Hematopoietic multipotent progenitor cell treated with erythropoietin and hydrocortisone succinate and interleukin-3 and kit ligand, for 17 days (in vitro differentiated cells): ENCODE results near the gene ARF1.
A peak's percentile ranks its signal among the peaks of the same experiment; 100 is the strongest.

Experiments
- DNase-seq: peaks from one replicate; pipeline ENCODE4 v3.0.0-alpha.2; 2015; ENCODE audit warnings: low spot score

Gene ARF1

DNA sequence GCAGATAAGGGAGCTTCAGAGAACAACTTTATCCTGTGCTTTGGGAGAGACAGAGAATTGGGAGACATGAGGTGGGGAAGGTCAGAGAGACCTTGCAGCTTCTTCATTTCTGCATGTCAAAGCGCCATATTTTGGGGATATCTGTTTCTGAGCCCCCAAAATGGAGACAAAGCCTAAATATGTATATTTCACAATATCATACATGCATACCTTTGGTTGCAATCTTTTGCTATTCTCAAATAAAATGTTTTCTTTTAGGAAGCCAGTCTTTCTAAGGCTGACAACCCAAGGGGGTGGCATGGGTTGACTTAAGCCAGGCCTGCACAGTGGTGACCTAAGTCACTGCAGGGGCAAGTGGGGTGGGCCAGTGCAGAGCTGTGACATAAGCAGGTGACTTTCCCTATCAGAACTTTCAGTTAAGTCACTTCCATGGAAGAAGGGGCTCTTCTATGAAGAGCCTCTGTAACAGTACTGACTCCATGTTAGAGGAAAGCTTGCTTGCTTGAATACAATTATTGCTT, 40.5 kb downstream of the ARF1 start:
- DNase-seq: no peak

DNA sequence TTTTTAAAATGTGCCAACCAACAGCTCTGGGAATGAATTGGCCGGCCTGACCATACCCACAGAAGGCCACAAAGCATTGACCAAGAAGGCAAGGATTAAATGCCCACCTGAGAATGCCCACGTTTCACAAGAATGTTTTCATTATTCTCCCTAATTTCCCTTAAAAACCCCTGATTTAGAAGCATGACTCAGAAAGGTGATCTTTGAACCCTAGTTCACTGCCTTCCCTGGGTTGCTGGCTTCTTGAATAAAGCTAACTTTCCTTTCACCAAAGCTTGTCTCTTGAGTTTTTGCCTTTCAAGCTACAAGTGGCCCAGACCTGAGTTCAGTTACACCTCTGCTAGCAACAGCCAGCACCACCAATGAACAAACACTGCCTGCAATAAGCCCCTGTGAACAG, 41.0 kb downstream of the ARF1 start:
- no peak for DNase-seq

DNA sequence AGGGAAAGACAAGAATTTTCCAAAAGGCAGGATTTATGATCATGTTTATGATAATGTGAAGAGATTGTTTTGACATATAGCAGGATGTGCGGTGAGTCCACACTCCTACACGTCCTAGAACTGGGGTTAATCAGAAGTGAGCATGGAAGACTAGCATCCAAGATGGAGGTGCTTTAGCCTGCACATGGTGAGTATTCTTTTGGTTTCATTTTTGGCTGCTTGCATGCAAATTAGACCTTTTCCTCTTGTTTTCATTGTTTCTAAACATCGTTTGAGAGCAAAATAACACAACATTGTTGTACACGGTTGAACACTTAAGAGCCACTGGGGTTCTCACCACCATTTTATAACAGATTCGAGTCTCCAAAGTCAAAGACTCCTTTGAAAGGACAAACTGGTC, 42.7 kb downstream of the ARF1 start:
- no peak for DNase-seq

DNA sequence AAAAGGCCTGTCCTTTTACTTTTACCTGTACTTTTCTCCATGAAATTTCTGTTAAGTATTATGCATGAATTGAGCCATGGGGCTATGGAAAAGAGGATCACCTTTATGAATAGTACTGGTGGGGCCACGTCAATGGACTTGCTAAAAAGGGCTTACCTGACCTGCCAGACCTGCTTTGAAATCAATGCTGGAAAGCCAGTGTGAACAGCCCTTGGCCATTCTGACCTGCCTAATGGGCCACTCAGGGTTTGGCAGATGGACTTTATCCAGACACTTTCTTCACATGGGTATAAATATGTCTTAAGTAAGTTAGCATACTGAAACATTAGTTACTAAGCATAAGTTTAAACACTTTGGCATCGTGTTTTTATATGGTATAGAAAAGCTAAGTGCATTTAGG, 49.3 kb downstream of the ARF1 start:
- no peak for DNase-seq

DNA sequence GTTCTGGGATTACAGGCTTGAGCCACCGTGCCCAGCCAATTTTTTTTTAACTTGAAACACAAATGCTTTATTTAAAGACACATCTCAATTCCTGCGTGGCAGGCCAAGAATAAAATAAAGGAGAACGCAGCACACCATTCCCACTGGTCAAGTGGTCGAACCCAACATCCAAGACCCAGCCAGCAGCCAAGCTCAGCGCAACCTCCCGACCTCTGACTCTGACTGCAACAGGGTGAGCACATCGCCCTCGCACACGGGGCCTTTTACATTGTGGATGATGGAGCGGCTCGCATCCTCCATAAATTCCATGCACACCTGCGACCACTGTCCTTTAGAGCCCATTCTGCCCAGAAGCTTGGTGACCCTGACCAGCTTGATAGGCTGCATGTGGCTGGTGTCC, 52.1 kb downstream of the ARF1 start:
- no peak for DNase-seq

DNA sequence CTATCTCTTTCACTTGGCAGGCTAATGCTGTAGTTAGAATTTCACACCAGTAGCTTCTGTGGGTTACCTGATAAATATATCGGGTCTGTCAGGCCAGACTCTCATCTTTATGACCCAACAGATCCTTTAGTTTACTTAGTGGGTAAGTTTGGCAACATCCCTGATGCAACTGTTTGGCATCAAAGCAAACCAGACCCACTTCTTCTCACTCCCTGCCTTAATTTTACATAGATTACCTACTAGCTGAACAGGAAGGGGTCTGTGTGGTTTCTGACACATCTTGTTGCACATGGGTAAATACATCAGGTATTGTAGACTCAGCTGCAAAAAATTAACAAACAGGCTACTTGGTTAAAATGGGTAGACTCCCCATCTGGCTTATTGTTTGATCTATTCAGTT, 54.4 kb downstream of the ARF1 start:
- no peak for DNase-seq

DNA sequence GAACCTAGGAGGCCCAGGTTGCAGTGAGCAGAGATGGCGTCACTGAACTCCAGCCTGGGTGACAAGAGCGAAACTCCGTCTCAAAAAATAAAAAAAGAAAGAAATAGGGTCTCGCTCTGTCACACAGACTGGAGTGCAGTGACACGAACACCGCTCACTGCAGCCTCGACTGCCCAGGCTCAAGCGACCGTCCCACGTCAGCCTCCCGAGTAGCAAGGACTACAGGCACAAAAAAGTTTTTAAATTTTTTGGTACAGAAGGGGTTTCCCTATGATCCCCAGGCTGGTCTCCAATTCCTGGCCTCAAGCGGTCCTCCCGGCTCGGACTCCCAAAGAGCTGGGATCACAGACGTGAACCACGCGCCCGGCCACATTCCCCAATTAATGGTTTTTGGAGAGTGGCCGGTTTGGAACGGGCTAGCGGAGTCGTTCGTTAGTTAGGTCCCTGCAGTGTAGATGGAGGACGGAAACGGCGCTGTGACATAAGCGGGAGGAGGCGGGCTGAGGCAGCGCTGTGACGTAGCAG, 57.0 kb downstream of the ARF1 start:
- no peak for DNase-seq

DNA sequence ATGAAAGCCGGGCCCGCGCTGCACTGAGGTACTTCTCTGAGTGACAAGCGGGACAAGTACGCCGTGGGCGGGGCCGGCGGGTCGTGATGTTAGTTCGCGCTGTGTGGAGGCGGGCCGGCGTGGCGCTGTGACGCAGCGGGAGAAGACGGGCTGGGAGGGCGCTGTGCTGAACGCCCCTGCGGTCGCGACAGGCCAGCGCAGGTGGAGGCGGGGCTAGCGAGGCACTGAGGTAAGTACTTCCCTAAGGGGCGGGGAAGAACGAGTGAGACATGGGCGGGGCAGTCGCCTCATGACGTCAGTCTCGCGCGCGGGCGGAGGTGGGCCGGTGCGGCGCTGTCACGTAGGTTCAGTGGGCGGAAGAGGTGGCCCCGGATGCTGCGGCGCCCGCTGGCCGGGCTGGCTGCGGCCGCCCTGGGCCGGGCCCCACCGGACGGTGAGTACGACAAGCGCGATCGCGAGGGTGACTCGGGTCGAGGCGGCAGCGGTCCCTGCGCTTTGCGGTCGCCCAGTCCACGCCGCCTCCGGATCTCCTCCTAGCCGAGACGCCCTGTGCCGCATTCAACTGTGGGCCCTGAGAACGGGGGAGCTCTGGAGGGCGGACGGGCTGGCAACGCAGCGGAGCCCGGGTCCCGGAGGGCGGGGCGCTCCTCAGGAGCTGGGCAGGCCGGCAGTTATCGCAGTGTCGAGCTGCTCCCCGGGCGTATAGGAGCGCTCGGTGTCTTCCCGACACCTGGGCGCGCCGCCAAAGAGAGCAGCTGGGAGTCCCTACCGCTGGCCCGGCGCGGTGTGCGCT, 57.6 kb downstream of the ARF1 start, which contains the start of gene GUK1:
Gene GUK1, plus strand, starts transcription at position 349 of the 793 bp plus-strand sequence. Its CDS starts 24 bp downstream, at position 373.
- peak; percentile 100 for DNase-seq

DNA sequence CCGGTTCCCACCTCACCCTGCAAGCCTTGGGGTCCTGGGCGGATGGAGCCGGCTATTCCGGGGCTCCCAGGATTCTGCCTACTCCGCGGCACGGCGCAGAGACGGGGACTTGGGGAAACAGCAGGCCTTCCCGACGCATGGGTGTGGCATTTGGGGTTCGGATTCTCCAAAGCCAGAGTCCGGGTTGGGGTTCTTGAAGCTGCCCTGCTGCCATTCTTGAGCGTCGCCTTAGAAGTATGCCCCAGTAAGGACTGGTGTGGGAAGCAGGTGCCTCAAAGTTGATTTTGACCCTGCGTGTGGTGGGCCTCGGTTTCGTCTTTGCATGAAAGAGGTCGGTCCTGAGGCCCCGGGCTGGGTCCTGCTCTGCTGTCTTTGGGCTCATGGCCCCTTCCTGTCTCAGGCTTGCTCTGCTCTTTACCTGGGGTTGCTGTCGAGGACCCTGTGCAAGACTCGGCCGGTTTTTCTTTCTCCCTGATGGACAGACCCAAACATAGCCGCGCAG, 58.3 kb downstream of the ARF1 start:
- no peak for DNase-seq

DNA sequence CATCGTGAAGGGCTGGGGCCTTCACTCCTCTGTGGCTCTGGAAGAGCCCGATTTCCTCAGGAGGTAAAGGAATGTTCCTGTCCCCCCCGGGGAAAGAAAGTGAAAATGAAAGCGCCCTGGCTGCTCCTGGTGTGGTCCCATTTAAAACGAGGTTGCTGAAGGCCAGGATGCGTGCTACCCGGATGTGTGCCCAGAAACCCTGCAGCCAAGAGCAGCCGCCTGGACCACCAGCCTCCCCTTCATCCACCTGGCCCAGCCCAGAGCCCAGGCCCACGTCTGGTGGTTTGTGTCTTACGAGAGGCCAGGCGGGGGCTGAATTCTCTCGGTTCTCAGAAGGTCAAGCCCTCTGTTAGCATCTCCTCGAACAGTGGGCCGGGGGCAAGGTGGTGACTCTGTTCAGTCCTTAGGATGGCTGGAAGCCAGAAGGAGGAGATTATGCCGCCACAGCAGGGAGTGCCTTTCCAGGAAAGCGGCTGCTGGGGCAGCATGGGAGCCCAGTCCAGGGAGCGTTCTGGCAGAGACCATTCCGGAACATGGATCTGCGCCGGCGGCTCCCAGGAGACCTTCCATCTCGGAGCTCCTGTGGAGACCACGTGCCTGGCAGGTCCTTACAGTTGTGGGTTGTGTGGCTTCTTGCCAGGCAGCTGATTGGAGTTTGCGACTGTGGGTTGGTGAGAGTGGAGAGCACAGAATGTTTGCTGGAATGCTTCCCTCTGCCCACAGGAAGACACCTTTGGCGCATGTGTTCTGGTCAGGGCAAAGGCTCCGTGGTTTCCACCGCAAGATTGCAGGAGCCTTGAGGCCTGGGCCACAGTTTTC, 58.9 kb downstream of the ARF1 start:
- peak; percentile 47 for DNase-seq

DNA sequence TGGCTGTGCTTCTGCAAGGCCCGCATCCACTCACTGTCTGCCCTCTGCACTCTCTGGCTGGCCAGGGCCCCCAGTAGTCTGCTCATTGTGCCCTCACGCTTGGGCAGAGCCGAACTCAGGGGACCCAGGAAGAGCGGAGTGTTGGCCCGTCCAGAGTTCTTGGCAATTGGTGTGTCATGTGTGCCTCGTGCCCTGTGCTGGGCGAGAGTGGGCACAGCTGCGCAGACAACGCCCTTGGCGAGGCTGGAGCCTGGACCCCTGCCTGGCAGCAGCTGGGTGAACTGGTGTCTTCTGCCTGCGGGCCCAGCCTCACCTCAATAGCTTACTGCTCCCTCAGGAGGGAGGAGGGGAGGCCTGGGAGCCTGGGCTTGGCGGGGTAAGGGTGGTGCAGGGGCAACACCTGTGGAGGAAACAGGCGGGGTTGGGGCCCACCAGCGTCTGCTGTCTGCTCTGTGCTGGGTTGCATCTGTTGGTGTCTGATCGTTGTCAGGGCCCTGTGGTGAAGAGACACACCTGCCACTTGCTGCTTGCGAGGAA, 59.7 kb downstream of the ARF1 start:
- DNase-seq: no peak

DNA sequence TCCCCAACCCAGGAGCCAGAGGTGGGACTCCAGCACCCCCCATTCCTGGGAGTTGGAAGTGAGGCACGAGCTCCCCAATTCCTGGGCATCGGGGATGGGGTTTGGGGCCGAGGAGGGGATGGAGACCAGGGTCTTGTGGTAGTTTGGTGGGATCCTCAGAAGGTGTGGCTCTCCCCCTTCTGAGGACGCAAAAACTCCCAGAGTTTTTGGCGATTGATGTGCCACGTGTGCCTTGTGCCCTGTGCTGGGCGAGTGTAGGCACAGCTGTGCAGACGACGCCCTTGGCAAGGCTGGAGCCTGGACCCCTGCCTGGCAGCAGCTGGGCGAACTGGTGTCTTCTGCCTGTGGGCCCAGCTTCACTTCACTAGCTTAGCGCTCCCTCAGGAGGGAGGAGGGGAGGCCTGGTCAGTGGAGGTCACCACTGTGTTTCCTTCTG, 60.2 kb downstream of the ARF1 start:
- DNase-seq: peak; percentile 20

DNA sequence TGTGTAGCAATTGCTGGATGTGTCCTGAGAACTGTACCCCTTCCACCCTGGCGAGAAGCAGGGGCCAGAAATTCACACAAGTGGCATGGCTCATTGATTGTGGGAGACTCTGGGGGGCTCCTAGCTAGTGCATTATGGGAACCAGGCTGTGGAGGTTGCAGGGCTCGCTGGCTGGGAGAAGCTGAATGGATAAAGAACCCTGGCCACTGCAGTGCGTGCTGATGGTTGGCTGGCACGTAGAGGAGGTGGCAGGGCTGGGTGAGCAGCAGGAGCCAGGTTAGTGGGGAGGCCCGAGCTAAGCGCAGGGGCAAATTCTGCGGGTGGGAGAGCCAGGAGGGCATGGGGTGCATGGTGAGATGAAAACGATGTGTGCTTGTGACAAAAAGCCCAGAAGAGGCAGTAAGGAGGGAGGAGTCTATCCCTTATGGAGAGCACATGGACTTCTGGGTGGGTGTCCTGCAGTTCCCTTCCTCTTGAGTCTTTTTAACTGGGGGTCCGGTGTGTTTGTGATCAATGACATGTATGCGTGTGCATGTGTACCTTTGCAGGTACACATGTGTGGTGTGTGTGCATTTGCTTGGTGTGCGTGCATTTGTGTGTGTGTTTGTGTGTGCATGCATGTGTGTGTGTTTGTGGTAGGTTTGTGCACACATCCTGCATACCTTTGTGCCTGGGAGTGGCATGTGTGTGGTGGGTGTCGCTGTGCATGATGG, 61.1 kb downstream of the ARF1 start:
- no peak for DNase-seq

DNA sequence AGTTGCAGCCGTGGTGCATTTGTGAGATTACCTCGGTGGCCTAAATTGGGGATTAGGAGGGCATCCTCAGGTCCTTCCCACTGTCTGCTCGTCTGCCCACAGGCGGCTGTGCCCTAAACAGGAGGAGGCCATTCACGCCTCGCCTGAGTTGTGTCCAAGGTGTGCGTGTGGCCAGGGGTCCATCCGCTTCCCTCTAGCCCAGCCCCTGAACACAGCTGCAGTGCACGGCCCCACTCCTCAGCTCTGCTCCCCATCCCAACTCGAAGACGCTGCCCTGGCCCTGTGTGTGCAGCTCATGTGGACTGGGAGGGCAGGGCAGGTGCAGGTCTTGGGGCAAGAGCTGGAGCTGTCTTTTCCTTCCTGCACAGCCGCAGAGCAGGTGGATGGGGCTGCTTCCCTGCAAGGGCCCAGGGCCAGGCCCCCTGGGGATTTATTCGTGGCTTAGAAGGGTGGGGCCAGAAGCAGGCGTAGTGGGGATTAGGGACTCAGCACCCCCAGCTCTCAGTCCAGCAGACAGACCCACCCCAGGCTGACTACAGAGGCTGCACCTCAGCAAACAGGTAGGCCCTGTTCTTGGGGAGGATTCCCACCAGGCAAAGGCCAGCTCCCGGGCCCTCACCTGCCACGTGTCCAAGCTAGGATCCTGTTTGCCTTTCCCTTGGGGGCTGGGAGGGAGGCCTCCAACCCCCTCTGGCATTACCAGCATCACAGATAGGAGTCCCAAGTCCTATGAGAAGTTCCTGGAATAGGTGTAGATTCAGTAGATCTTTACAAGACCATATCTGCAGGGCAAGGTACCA, 61.9 kb downstream of the ARF1 start:
- DNase-seq: no peak

DNA sequence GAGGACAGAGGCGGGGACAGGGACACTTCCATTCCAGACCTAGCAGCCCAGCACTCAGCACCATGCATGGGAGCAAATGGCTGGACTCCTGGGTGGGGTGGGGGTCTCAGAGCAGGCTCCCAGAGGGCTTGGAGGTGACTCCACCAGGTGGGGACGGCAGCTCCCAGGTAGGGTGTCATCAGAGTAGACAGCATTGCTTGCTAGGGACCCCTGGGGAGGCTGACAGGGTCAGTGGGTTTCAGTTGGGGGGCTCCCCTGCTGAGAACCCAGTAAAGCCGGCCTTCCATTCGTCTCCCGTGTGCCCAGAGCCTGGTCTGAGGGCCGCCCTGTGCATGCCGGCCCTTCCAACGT, 62.5 kb downstream of the ARF1 start:
- DNase-seq: peak; percentile 13

DNA sequence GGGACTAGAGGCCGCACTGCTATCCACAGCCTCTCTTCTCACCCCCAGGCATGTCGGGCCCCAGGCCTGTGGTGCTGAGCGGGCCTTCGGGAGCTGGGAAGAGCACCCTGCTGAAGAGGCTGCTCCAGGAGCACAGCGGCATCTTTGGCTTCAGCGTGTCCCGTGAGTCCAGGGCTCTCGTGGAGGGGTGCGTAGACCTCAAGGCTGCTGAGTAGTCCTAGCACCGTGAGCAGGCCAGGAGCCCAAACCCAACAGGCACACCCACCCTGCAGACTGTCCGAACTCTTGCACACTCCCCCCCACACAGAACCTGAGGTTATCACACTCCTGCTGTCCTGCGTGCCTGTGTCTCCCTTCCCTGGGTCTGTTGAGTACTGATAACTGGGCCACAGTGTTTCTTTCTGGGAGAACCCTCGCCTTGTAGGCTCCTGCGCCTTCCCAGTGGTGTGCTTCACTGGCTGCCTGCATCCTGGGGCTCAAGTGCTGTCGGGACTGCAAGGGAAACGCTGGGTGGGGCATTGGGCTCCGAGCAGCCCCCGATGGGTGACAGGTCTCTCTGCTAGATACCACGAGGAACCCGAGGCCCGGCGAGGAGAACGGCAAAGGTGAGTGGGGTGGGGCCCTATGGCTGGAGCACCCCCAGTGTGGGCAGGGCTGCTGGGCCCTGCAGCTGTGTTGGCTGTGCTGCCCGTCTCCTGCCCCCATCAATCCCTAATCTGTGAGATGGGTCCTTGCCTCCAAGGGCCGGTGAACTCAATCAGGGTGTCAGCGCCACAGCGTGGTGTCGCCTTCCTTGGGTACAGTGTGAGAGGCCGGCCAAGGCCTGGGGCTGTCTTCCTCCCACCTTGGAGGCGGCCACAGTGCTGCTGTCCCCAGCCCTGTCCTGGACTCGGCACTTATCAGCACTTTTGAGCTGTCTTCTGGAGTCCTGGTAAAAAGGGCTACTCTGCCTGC, 63.2 kb downstream of the ARF1 start:
- peak; percentile 72 for DNase-seq

DNA sequence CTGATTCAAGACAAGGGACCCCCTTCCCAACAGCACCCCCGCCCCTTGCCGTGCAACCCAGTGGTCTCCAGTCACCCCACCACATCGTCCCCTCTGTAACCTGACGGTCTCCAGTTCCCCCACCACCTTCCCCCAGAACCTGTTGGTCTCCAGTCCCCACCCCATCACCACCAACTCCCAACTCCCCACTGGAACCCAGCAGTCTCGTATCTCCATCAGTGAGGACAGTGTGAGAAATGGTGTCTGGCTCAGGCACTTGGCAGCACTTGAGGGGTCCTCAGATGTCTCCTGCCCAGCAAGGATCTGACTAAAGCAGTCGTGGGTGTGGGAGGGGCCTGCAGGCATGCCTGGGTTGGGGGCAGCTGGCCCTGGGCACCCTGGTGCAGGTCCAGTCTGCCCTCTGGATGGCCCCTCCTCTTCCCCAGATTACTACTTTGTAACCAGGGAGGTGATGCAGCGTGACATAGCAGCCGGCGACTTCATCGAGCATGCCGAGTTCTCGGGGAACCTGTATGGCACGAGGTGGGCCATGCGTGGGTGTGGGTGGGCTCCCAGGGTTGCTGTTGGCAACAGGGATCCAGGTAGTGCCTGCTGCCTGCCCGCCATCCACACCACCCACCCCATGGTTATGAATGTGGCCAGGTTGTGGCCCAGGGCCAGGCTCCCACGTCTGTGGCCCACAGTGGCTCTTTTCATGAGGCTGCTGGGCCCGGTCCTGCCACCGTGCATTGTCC, 64.1 kb downstream of the ARF1 start:
- DNase-seq: no peak

DNA sequence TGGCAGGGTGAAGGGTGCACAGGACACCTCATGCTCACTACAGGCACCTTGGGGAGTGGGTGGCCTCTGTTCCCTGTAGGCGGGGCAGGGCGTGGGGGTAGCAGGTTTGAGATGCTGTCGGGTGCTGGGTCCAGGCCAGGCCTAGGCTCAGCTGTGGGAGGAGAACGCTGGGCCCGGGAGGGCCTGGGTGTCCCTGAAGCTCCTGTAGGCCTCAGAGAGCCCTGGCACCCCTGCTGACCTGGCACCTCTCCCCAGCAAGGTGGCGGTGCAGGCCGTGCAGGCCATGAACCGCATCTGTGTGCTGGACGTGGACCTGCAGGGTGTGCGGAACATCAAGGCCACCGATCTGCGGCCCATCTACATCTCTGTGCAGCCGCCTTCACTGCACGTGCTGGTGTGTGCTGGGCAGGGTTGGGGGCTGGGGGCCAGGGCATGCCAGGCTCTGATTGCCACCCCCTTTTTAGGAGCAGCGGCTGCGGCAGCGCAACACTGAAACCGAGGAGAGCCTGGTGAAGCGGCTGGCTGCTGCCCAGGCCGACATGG, 64.7 kb downstream of the ARF1 start:
- DNase-seq: no peak

DNA sequence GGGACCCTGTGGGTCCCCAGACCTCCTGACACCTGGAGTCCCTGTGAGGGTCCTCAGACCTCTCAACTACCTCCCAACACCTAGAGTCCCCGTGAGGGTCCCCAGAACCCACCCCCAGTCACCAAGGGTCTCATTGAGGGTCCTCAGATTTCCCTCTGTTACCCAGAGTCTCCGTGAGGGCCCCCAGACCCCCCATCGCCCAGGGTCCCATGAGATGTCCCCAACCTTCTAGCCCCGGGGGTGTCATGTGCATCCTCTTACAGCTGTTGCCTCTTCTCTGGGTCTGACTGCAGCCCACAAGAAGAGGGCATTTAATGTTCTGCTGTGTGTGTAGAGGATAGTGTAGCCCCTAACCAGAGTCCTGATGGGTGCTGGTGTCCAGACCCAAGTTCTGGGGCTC, 65.3 kb downstream of the ARF1 start:
- DNase-seq: no peak
